NCI-H1417 treated with DMSO at 0.1 percent for 48 hours (cell line): ENCODE results near the gene GLS.
"Not testable (repeated sequence)": the region's sequence is repeated elsewhere in the genome, so short reads cannot be mapped to it uniquely, and the experiment has no call there.

Experiments used
- DNase-seq: peaks from one replicate; lab custom pipeline; 2025; lab: John Stamatoyannopoulos, UW

GLS gene

DNA sequence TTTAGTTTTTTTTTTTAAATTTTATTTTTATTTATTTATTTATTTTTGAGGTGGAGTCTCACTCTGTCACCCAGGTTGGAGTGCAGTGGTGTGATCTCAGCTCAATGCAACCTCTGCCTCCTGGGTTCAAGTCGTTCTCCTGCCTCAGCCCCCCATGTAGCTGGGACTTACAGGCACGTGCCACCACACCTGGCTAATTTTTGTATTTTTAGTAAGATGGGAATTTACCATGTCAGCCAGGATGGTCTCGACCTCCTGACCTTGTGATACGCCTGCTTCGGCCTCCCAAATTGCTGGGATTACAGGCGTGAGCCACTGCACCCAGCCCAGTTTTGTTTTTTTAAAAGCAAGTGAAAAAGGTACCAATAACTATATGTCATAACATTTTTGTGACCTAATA lies 5.2 kb downstream of the GLS start:
- DNase-seq, result not testable (repeated sequence)

DNA sequence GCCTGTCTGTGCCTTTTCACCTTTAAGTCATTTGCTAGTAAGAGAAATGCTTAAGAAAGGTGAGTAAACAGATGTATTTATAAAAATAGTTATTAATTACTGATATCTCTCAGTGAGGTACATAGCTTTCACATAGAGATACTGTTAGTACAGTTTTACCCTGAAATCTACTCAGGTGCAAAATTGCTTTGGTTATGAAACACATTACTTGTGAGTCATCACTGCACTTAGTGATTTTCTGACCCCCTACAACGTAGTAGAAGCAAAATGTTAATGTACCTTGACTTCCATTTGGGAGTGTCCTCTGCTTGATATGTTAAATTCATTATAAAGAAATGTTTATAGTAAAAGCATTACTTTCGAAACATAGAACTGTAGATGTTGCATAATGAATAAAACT lies 6.5 kb downstream of the GLS start:
- no peak for DNase-seq

- no peak for DNase-seq
Measured at GRCh38 chr2:190888449-190888848, 7.8 kb downstream of the GLS start.

GRCh38 chr2:190889175-190889943 lies 8.7 kb downstream of the GLS start:
- DNase-seq, result no peak

DNA sequence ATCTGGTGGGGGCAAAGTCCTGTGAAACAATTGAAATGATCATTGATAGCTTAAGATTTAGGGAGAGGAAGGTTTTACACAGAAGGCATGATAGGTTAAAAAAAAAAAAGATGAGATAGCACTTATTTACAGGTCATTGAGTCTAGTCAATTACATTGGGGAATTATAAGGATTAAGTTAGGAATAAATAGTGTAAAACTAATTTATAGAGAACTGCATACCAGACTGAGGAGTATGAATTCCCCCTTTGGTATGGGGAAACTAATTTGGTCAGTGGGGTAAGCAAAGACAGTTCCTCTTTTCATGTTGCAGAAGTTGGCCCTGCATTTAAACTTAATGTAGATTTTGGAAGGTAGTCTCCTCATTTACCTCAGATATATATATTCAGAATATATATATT lies 10.8 kb downstream of the GLS start:
- DNase-seq, result no peak

DNA sequence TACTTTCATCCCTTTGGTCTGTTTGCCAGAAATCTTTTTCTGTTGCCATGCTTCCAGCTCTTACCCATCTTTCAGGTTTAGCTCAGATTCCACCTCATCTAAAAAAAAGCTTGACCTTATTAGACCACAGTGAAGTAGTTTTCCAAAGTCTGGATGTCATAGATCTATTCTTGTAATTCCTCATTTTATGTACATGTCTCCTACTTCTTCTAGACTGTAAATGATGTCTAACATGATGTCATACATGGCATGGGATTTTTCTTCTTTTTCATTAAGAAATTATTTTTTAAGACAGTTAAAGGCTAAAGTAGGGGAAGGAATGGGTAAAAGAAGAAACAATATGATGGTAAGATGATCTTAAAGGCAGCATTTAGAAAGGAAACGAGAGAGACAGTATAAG lies 11.3 kb downstream of the GLS start:
- no peak for DNase-seq

DNA sequence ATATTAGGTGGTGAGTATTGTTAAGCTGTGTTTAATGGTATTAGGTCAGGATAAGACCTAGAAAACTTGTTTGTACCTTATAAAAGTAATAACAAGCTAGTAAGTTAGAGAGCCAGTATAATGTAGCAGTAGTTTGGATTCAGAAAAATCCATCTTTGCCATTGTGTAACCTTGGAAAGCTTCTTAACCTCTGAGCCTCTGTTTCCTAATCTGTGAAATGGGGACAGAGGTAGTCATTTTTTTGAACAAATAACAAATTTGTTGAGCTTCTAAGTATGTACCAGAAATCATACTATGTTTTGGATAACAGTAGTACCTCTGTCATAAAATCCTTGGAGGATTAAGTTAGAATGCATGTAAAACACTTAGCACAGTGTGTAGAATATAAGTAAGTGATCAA lies 12.5 kb downstream of the GLS start:
- no peak for DNase-seq

- DNase-seq, result no peak
Measured at GRCh38 chr2:190896477-190896876, 15.9 kb downstream of the GLS start.

DNA sequence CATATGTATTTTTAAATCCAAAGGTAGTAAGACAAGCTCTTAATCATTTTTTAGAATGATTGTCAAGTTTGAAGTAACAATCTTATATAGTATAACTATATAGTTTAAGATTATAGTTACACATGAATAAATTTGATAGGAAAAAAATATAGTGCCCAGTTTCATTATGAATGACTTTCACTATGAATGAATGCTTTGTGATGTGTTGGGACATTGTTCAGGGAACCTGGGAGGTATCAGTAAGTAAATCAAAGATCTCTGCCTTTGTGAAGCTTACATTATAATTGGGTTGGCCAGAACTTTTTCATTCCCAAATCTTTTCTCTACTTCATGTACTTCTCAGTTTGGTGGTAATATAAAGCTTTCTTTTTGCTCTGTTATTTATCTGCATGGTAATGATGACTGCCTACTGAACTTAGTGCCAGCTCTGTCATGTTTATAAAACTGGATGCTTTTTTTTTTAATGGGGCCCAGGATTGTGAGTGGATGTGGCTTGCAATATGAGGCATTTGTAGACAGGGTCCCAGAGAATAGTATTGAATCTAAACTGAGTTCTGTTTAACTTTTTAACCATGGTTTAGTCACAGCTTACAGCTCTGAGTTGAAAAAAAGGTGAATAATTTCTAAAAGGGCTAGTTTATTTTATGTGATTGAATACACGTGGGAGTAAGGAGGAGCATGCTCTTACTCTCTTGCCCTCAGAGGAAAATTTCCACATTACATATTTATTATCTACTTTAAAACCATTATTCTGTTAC lies 23.3 kb downstream of the GLS start:
- DNase-seq, result no peak

DNA sequence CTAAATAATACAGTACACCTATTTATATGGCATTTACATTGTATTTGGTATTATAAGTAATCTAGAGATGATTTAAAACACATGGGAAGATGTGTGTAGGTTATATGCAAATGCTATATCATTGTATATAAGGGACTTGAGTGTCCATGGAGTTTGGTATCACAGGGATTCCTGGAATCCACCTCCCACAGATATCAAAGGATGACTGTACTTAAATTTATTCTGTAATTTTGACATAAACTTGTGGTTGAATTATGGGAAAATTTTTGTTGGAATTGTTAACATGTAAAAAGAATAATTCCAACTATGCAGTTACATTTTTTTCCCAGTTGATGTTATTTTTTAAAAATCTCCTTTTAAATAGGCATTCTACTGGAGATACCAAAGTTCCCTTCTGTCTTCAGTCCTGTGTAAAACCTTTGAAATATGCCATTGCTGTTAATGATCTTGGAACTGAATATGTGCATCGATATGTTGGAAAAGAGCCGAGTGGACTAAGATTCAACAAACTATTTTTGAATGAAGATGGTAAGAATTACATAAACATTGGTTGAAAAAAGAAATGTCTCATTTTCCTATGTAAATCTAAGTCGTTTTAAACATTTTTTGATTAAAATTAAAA lies 24.1 kb downstream of the GLS start:
- DNase-seq, result no peak

GRCh38 chr2:190908532-190908931 lies 27.9 kb downstream of the GLS start:
- DNase-seq, result no peak

- DNase-seq, result no peak
Measured at GRCh38 chr2:190909680-190910079, 29.1 kb downstream of the GLS start.

GRCh38 chr2:190910341-190911136 lies 29.9 kb downstream of the GLS start:
- DNase-seq, result no peak

DNA sequence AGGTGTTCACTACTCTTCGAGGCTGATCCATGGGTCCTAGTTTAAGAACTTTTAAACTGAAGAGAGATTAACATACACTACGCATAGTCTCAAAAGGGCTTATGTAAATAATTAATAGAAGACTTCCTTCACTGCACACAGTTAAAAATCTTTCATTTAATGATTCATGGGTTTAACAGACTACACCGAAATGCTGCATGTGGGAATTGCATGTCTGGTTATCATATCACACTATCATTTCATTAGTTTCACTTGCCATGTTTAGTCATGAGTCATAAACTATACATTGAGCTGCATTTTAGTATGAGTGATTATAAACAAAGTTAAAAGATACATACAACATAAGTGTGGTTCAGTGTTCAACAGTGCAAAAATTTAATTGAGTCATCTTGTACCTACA lies 31.2 kb downstream of the GLS start:
- DNase-seq, result no peak

DNA sequence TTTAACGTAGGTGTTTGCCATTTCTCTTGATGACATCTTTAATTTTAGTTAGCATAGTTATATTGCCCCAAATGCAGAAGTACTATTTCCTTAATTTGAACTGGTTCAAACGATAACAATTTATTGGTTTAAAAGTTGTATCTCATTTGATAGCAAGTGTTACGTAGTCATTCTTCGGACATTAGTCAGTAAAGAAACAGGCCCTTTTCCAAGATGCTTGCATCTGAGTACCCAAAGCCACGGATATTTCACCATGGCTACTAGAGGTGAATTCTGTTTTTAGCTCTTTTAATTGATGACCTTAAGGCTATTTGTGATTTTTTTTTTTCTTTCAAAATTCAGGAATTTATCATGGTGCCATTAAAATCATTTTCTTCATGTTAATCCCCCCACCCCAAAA lies 32.1 kb downstream of the GLS start:
- no peak for DNase-seq

DNA sequence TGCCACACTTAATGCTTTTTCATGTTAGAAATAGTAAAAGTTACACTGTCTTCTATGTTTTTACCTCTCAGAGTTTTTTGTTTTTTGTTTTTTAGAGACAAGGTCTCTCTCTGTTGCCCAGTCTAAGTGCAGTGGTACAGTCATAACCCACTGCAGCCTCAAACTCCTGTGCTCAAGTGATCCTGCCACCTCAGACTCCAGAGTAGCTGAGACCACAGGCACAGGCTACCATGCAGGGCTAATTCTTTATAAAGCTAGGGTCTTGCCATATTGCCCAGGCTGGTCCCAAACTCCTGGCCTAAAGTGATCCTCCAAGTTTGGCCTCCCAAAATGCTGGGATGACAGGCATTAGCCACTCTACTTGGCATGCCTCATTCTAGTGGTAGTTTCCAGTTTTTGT lies 33.1 kb downstream of the GLS start:
- no peak for DNase-seq

GRCh38 chr2:190916829-190917228 lies 36.2 kb downstream of the GLS start:
- no peak for DNase-seq

- DNase-seq, result no peak
Measured at GRCh38 chr2:190920085-190920484, 39.5 kb downstream of the GLS start.

DNA sequence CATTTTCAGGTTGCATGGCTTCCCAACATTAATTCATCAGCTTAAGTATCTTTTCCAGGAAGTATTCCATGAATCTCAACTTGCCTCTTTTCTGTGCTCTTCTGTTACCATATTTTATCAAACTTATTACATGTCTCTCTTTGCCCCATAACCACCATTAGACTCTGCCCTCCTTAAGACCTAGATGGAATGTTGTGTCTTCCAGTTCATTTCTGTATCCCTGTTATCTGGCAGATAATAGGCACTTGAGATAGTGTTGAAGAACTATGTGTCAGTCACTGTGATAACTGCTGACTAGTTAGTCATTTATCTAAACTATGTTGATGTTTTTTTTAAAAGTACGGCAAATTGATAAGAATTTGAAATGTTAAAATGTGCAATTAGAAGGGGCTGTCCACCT lies 41.8 kb downstream of the GLS start:
- DNase-seq, result no peak

- no peak for DNase-seq
Measured at GRCh38 chr2:190927301-190927700, 46.7 kb downstream of the GLS start.

DNA sequence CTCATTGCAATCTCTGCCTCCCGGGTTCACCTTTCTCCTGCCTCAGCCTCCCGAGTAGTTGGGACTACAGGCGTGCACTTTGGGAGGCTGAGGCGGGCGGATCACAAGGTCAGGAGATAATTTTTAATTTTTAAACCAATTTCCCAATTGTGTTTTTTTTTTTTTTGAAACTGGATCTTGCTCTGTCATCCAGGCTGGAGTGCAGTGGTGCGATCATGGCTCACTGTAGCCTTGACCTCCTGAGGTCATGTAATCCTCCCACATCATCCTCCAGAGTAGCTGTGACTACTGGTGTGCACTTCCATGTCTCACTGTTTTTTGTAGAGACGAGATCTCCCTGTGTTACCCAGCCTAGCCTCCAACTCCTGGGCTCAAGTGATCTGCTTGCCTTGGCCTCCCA lies 49.3 kb downstream of the GLS start:
- no peak for DNase-seq

GRCh38 chr2:190930411-190930810 lies 49.8 kb downstream of the GLS start:
- DNase-seq, result no peak
